ENCODE measurements around the gene CASP5.
"Not testable (repeated sequence)": the region's sequence is repeated elsewhere in the genome, so short reads cannot be mapped to it uniquely, and the experiment has no call there.

The CASP5 gene

GRCh38 chr11:105049481-105049880 lies 26.5 kb upstream of the CASP5 start:
- H3K9ac ChIP-seq (ENCODE audit: low read depth, low read length), result no peak overlapping the region

GRCh38 chr11:105046898-105047579 lies 24.1 kb upstream of the CASP5 start:
- 91% methylated on average over 8 of the region's 8 CpGs for WGBS
- H3K9me3 ChIP-seq (ENCODE audit: insufficient read depth, low read depth, low read length), result no peaks in the 10 kb centered on the region
- no peak overlapping the region for H3K4me3 ChIP-seq (ENCODE audit: low read length)
- H3K27ac ChIP-seq (ENCODE audit: low read depth, low read length), result no peak overlapping the region
- H3K27me3 ChIP-seq (ENCODE audit: insufficient read depth, low read length), result no peaks in the 10 kb centered on the region
- no peaks in the 10 kb centered on the region for H3K36me3 ChIP-seq (ENCODE audit: insufficient read depth, low read length)
- peaks cover 5% of the 10 kb centered on the region; the same call in 1 of the 2 replicates for H3K4me1 ChIP-seq (ENCODE audit: insufficient read depth, low read length)
- no peak overlapping the region for H3K9ac ChIP-seq (ENCODE audit: low read depth, low read length)

More at GRCh38 chr11:105049481-105049880, 26.5 kb upstream of the CASP5 start:
- Histone ChIP-seq H3K4me1 (ENCODE audit: insufficient read depth, low read length) (peaks cover 5% of the 10 kb centered on the region; the same call in 1 of the 2 replicates), H3K27ac (ENCODE audit: low read depth, low read length) (no peak overlapping the region), H3K4me3 (ENCODE audit: low read length) (no peak overlapping the region), H3K27me3 (ENCODE audit: insufficient read depth, low read length) (no peaks in the 10 kb centered on the region), H3K36me3 (ENCODE audit: insufficient read depth, low read length) (no peaks in the 10 kb centered on the region), H3K9me3 (ENCODE audit: insufficient read depth, low read depth, low read length) (no peaks in the 10 kb centered on the region)
- WGBS, result 100% methylated on average over 1 of the region's 1 CpG

GRCh38 chr11:105045676-105046296 lies 22.8 kb upstream of the CASP5 start:
- H3K4me1 ChIP-seq (ENCODE audit: insufficient read depth, low read length), result peaks cover 5% of the 10 kb centered on the region; the same call in 1 of the 2 replicates
- WGBS, result 98% methylated on average over 5 of the region's 5 CpGs
- no peaks in the 10 kb centered on the region for H3K27me3 ChIP-seq (ENCODE audit: insufficient read depth, low read length)
- no peaks in the 10 kb centered on the region for H3K9me3 ChIP-seq (ENCODE audit: insufficient read depth, low read depth, low read length)
- H3K36me3 ChIP-seq (ENCODE audit: insufficient read depth, low read length), result no peaks in the 10 kb centered on the region
- no peak overlapping the region for H3K27ac ChIP-seq (ENCODE audit: low read depth, low read length)
- H3K4me3 ChIP-seq (ENCODE audit: low read length), result no peak overlapping the region
- H3K9ac ChIP-seq (ENCODE audit: low read depth, low read length), result no peak overlapping the region

- H3K4me1 ChIP-seq (ENCODE audit: insufficient read depth, low read length); H3K27ac ChIP-seq (ENCODE audit: low read depth, low read length); H3K9me3 ChIP-seq (ENCODE audit: insufficient read depth, low read depth, low read length); H3K9ac ChIP-seq (ENCODE audit: low read depth, low read length); H3K27me3 ChIP-seq (ENCODE audit: insufficient read depth, low read length); H3K4me3 ChIP-seq (ENCODE audit: low read length); H3K36me3 ChIP-seq (ENCODE audit: insufficient read depth, low read length): not testable (repeated sequence)
- WGBS, result 96% methylated on average over 5 of the region's 5 CpGs
These were observed 21.9 kb upstream of the CASP5 start, which contains the start of gene CARD16 for GRCh38 chr11:105044557-105045524. Gene CARD16 (minus strand): TSS chr11:105045335. CDS start chr11:105045297, 38 bp downstream.

GRCh38 chr11:105042178-105042577 lies 19.2 kb upstream of the CASP5 start:
- 98% methylated on average over 3 of the region's 3 CpGs for WGBS
- Histone ChIP-seq H3K4me1 (ENCODE audit: insufficient read depth, low read length) (peaks cover 4% of the 10 kb centered on the region; the same call in 1 of the 2 replicates), H3K36me3 (ENCODE audit: insufficient read depth, low read length) (no peaks in the 10 kb centered on the region), H3K4me3 (ENCODE audit: low read length) (no peak overlapping the region), H3K9me3 (ENCODE audit: insufficient read depth, low read depth, low read length) (no peaks in the 10 kb centered on the region), H3K27ac (ENCODE audit: low read depth, low read length) (no peak overlapping the region), H3K9ac (ENCODE audit: low read depth, low read length) (no peak overlapping the region), H3K27me3 (ENCODE audit: insufficient read depth, low read length) (no peaks in the 10 kb centered on the region)

- H3K36me3 ChIP-seq (ENCODE audit: insufficient read depth, low read length), result no peaks in the 10 kb centered on the region
- H3K27me3 ChIP-seq (ENCODE audit: insufficient read depth, low read length), result no peaks in the 10 kb centered on the region
- H3K9me3 ChIP-seq (ENCODE audit: insufficient read depth, low read depth, low read length), result no peaks in the 10 kb centered on the region
- H3K4me1 ChIP-seq (ENCODE audit: insufficient read depth, low read length), result no peaks in the 10 kb centered on the region
- H3K9ac ChIP-seq (ENCODE audit: low read depth, low read length), result no peak overlapping the region
- H3K27ac ChIP-seq (ENCODE audit: low read depth, low read length), result no peak overlapping the region
- 100% methylated on average over 2 of the region's 2 CpGs for WGBS
- H3K4me3 ChIP-seq (ENCODE audit: low read length), result no peak overlapping the region
These were observed 17.7 kb upstream of the CASP5 start for GRCh38 chr11:105040703-105041102.

- H3K9me3 ChIP-seq (ENCODE audit: insufficient read depth, low read depth, low read length), result no peaks in the 10 kb centered on the region
- H3K27me3 ChIP-seq (ENCODE audit: insufficient read depth, low read length), result no peaks in the 10 kb centered on the region
- no peak within 1 kb of the TSS for H3K27ac ChIP-seq (ENCODE audit: low read depth, low read length)
- 85% methylated on average over 3 of the region's 3 CpGs for WGBS
- no peaks in the 10 kb centered on the region for H3K4me1 ChIP-seq (ENCODE audit: insufficient read depth, low read length)
- no peaks in the 10 kb centered on the region for H3K36me3 ChIP-seq (ENCODE audit: insufficient read depth, low read length)
- no peak within 1 kb of the TSS for H3K9ac ChIP-seq (ENCODE audit: low read depth, low read length)
- no peak within 1 kb of the TSS for H3K4me3 ChIP-seq (ENCODE audit: low read length)
These were observed 12.0 kb upstream of the CASP5 start, which contains the start of gene CASP1 for GRCh38 chr11:105034813-105035620. Gene CASP1 (minus strand): TSS chr11:105035144. CDS start chr11:105035113, 31 bp downstream.

GRCh38 chr11:105034388-105034787 lies 11.4 kb upstream of the CASP5 start:
- 96% methylated on average over 2 of the region's 2 CpGs for WGBS
- H3K36me3 ChIP-seq (ENCODE audit: insufficient read depth, low read length); H3K27me3 ChIP-seq (ENCODE audit: insufficient read depth, low read length); H3K4me3 ChIP-seq (ENCODE audit: low read length); H3K27ac ChIP-seq (ENCODE audit: low read depth, low read length); H3K9ac ChIP-seq (ENCODE audit: low read depth, low read length); H3K9me3 ChIP-seq (ENCODE audit: insufficient read depth, low read depth, low read length); H3K4me1 ChIP-seq (ENCODE audit: insufficient read depth, low read length): not testable (repeated sequence)

GRCh38 chr11:105033781-105034180 lies 10.8 kb upstream of the CASP5 start:
- 95% methylated on average over 1 of the region's 1 CpG for WGBS
- Histone ChIP-seq H3K9ac (ENCODE audit: low read depth, low read length) (no peak overlapping the region), H3K9me3 (ENCODE audit: insufficient read depth, low read depth, low read length) (no peaks in the 10 kb centered on the region), H3K27ac (ENCODE audit: low read depth, low read length) (no peak overlapping the region), H3K27me3 (ENCODE audit: insufficient read depth, low read length) (no peaks in the 10 kb centered on the region), H3K36me3 (ENCODE audit: insufficient read depth, low read length) (no peaks in the 10 kb centered on the region), H3K4me1 (ENCODE audit: insufficient read depth, low read length) (no peaks in the 10 kb centered on the region), H3K4me3 (ENCODE audit: low read length) (no peak overlapping the region)

- H3K36me3 ChIP-seq (ENCODE audit: insufficient read depth, low read length), result no peaks in the 10 kb centered on the region
- no peak overlapping the region for H3K27ac ChIP-seq (ENCODE audit: low read depth, low read length)
- no peak overlapping the region for H3K9ac ChIP-seq (ENCODE audit: low read depth, low read length)
- 98% methylated on average over 3 of the region's 3 CpGs for WGBS
- no peaks in the 10 kb centered on the region for H3K9me3 ChIP-seq (ENCODE audit: insufficient read depth, low read depth, low read length)
- H3K4me3 ChIP-seq (ENCODE audit: low read length), result no peak overlapping the region
- H3K4me1 ChIP-seq (ENCODE audit: insufficient read depth, low read length), result no peaks in the 10 kb centered on the region
- no peaks in the 10 kb centered on the region for H3K27me3 ChIP-seq (ENCODE audit: insufficient read depth, low read length)
These were observed 10.4 kb upstream of the CASP5 start for GRCh38 chr11:105033343-105033742.

All from HUES64 (cell line).